Frontal cortex (tissue), 4 donors: Measurements from ENCODE around the gene CDC42BPB. TPM values are rescaled to one million over a fixed set of nuclear protein-coding genes. Genes with fewer than 3 reads are reported as not detected.

Source experiments
- DNase-seq, 2 donors: peaks; one replicate each; pipeline ENCODE4 v3.0.0; 2012; ENCODE audit warnings: low spot score in 2 of 2
- FAIRE-seq: peaks from 2 replicates; lab custom pipeline; 2012; peaks lifted over from hg19 to GRCh38; lab: Jason Lieb, UNC
- total RNA-seq: library from RNA; depleted of rRNA; stranded (reverse); fragments of >200 nt; gene quantifications from one replicate; pipeline ENCODE4 v1.2.3, GENCODE V29; 2014
- donor health status: control.
- donor health status: control.
- donor health status: control.

The CDC42BPB gene
- total RNA-seq, 1 donor from 2014 or later = 64.0 TPM

DNA sequence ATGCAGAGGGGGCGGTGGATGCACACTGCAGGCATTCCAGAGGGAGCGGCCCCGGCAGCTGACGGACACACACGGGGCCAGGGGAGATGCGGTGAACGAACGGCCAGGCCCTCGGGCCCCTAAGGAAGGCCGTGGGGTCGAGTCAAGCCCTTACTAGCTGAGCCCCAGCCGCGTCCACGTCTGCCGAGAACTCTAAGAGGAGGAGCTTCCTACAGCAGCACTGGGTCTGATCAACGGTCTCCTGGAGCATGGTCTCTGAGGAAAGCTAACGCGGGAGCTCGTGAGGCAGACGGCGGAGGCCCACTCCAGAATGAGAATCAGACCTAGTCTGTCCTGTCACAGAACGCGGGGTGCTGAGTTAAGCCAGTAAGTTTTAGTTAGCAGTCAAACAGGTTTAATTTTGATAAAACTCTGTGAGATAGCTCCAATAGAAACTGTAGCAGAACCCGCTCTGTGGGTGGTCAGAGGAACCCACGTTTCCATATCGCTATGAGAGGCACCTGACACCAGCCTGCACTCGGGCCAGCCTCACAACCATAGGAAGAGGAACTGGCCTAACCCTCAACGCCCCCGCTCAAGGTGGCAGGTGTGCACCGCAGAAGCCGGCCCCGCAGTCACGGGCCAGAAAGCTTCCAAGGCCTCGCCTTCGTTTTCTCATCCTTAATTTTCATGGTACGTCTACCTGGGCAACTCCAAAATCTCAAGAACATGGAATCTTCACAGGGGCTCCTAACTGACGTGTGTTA is 55.5 kb downstream of the CDC42BPB start:
- FAIRE-seq (no peak), DNase-seq (no peak)

DNA sequence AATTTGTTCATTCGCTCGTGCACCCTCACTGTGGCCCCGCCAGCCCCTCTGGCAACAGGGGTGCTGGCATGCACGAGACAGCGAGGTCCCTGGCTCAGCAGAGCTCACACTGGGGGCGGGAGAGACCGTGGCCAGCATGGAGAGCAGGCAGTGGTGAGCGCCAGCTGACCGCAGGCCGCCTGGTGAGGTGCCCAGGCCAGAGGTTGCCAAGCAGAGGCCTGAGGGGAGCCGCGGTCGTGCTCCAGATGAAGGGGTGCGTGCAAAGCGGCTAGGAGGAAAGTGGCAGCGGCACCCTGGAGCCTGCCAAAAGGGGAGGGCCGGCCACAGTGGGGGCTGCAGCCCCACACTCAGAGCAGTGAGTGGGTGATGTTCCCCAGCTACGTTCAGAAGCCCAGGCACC is 56.1 kb downstream of the CDC42BPB start:
- FAIRE-seq = no peak
- no peak for DNase-seq

DNA sequence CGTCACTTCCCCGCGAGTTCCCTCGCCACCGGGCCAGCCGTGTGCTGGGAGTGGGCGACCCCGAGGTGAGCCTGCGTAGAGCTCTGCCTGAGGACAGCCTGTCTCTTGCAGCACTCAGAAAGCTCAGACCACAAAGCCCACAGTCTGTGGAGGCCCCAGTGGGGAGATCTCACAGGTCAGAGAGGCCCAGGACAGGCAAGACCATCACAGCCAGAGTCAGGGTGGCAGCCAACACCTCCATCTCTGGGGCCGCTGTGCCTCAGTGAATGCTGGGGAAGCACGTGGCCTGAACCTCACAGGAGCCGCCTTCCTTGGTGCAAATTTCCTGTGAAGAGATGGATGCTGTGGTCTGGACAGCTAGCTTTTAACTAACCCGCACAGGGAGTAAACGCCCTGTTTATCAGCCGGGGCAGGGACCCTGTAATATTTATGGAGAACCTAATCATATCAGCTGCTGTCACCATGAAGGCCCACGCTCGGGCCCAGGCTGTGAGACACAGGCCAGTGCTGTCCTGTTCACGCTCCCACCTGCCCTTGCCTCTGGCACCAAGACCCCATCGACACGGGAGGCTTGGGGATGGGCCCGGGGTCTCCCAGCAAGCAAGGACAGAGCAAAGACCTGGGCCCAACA is 56.9 kb downstream of the CDC42BPB start:
- no peak for FAIRE-seq

DNA sequence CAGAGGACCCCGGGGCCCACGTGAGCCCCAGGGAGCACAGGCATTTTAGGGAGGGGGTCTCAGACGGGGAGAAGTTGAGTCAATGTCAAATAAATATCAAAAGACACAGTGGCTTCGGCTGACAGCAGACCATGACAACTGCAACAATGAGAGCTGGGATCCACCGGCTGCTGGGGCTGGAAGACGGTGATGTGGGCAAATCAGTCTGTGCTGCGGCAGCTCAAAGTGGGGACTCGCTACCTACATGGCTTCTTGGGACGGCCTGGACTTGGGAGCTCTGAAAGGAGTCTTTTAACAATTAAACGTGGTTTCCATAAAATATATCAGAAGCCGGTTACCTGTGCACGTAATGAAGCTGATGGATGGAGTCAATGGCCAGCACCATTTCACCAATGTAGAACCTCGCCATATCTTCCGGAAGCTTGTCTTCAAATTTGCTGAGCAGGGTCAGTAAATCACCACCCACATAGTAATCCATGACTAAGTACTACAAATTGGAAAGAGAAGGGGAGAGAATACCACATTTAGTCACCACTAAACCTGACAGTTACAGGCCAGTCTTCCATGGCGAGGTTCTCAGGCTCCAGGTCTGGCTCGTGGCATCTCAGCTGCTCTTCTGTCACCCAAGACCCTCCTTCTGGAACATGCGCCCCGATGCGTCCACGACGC is 58.0 kb downstream of the CDC42BPB start:
- DNase-seq (no peak), FAIRE-seq (no peak)

More for the DNA sequence above, 56.9 kb downstream of the CDC42BPB start:
- DNase-seq = no peak

DNA sequence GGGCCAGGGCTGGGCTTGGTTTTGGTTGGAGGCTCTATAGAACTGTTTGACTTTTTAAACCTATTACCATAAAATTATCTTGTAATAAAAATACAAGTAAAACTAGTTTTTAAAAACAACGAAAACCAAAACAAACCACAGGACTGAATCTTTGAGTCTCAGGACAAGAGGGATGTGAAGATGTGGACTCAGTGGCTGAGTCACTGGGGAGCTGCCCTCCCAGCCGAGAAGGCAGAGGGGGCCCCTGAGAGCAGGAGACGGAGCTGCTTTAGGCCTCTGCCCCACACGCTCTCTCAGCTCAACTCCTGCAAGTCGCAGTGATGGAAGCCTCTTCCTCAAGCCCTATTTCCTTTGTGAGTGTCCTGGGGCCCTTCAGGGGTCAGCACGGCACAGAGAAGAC is 59.0 kb downstream of the CDC42BPB start:
- no peak for FAIRE-seq
- no peak for DNase-seq

DNA sequence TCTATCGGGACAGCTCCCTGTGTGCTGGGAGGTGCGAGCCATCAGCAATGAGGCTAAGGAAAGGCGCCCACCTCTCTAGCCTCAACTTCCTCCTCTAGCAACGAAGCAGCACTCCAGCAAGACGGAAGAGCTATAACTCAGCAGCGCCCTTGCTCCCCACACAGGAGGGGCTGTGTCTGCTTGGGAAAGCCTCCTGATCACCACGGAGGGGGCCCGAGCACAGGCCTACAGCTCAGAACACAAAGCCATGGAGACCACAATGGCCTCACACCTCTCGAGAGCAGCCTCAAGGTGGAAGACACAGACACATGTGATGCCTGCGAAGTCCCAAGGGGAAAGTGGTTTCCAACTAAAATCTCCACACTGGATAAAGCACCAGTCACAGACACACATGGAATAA is 60.4 kb downstream of the CDC42BPB start:
- DNase-seq = no peak
- FAIRE-seq = no peak

DNA sequence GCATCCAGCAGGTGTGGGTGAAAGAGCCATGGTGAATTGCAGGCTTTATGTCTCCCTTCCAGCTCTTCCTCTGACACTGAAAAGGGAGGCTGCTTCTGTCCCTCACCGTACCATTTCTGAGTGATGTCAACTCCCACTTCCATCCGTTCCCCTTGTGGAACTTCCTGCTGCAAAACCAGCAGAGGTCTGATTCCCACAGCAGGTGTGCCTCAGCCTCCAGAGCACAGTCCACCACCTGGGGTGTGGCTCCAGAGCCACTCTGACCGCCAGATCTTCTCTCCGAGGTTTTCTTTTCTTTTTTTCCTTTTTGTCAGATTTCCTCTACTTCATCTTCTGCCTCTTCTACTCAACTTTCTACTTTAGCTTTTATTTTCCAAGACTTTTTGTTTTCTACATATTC is 62.7 kb downstream of the CDC42BPB start:
- no peak for DNase-seq
- no peak for FAIRE-seq

DNA sequence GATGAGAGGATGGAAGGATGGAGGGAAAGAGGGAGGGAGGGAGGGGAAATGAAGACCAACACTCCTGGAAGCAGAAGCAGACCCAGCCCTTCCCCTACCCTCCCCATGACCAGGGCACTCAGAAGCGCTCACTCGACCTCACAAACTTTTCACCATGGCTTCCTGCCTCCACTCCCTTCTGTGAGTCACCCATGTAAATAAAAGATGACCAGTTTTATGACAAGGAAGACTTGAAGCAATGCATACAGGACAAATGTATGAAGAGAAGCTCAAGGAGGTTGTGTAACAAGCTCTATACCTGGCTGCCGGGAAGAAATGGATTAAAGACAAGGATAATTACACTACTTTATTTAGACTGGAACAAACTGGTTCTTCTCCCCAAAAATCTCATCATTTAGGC is 63.8 kb downstream of the CDC42BPB start:
- DNase-seq (no peak), FAIRE-seq (no peak)

DNA sequence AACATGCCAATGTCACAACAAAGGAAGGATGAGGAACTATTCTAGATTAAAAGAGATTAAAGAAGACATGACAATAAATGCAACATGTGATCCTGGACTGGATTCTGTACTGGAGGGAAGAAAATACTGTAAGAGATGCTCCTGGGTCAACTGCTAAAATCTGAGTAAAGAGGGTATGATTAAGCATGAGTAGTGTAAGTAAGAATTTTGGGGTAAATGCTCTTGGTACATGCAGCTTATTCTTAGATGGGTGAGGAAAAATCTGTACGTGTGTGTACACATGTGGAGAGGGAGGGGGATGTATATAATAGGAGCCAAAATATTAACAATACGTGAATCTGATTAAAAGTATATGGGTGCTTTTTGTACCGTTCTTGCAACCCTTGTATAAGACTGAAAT is 66.0 kb downstream of the CDC42BPB start:
- DNase-seq = no peak
- FAIRE-seq = no peak

DNA sequence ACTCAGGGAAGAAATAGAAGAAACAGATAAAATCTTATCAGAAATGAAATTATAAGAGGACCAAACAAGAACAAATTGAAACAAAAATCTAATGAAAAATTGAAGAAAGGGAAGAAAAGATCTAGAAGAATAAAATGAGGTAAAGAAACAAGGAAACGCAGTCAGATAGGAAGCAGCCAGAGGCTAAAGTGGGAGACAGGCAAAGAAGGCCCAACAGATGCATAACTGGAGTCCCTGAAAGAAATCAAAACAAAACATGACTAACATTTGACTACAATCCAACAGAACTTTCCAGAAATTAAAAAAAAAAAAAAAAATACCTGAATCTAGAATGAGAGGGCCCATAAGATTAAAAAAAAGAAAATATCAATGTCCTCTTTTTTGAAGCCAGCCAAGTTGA is 69.3 kb downstream of the CDC42BPB start:
- DNase-seq (no peak), FAIRE-seq (no peak)

DNA sequence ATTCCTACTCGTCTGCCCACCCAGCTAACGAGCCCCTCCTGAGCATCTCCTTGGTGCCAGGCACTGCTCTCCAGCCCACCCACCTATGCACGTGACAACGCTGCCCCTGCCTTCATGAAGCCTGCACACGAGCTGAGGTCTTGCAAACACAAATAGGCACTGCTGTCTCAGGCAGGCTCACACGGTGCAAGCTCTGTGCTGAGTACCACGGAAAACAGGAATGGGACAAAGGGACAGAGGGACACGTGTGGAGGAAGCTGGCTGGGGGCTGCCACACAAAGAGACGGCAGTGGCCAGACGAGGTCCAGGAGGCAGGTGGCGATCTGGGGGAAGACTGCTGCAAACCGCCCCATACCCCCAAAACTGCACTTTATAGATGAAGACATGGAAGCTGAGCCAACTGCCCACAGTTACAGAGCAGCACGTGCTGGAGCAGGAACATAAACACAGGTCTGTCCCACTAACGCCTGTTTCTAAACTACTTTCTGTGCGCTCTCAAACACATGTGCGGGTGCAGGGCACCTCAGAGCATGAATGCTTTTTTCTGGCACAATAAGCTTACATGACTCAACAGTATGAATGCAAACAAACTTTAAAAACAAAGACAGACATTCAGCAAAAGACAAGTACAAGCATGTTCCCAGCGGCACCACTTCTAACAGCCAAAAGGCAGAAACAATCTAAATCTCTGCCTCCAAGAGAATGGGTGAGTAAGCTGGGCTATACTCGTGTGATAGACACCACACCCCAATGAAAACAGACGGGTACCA is 70.4 kb downstream of the CDC42BPB start:
- DNase-seq = no peak
- FAIRE-seq = no peak

DNA sequence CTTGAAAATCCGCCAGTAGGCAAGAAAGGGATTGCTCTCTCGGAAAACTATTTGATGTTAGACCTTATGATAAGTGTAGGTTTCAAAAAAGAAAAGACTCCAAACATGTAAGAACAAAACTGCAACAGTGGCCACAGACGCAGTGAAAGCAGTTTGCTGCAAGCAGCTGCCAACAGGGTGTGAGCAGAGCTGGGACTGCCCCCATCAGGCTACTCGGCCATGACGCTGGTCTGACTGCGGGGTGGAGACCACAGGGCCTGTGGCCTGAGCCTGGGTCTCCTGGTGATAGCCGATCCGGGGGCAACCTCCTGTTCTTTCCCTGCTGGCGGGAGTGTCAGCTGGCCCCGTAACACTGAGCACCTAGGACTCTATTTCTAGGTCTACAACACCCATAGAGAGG is 71.7 kb downstream of the CDC42BPB start:
- FAIRE-seq (no peak), DNase-seq (peak; percentile 45 to 51)

DNA sequence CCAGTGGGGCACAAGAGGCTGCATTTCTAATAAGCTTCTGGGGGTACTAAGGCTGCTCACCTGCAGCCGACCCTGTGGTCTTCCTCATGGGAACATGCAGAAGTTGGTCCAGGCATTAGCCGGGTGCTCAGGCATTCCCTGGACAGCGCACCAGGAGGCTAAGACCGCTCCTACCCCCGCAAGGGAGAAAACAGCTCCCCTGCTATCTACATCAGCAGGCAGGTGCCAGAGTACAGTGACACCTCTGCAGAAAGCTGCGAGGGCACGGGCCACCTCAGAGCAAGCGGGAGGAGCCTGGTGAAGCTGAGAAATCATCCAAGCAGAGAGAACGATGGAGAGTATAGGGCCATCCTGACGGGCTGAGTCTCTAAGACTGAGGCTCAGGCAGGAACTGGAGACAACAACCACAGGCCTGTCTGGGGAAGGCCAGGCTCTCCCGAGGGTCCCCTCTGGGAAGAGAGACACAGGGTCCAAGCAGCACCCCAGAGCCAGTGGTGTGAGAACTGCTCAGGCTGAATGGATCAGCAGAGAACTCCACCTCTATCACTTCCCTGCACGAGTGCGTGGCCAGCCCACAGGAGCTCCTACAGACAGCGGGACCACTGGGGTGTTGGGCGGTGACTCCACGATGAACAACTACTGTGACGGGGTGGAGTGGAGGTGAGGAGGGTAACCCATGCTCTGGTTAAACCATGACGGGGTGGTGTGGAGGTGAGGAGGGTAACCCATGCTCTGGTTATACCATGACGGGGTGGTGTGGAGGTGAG is 72.8 kb downstream of the CDC42BPB start:
- FAIRE-seq = no peak
- DNase-seq = no peak

DNA sequence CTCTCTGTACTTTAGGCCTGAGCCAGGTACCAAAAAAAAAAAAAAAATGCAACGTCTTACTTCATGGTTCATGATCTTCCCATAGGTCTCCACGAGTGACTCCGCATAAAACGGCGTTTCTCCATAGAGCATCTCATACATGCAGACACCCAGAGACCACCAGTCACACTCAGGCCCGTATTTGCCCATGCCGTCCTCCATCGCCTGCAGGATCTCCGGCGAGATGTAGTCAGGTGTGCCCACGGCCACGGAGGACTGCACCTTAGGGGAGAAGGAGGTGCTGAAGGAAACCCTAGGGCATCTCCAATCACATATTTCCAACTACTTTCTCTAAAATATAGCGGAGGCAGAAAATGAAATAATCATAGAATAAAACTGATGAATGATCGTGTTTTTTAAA is 73.9 kb downstream of the CDC42BPB start:
- DNase-seq = no peak
- FAIRE-seq = no peak

DNA sequence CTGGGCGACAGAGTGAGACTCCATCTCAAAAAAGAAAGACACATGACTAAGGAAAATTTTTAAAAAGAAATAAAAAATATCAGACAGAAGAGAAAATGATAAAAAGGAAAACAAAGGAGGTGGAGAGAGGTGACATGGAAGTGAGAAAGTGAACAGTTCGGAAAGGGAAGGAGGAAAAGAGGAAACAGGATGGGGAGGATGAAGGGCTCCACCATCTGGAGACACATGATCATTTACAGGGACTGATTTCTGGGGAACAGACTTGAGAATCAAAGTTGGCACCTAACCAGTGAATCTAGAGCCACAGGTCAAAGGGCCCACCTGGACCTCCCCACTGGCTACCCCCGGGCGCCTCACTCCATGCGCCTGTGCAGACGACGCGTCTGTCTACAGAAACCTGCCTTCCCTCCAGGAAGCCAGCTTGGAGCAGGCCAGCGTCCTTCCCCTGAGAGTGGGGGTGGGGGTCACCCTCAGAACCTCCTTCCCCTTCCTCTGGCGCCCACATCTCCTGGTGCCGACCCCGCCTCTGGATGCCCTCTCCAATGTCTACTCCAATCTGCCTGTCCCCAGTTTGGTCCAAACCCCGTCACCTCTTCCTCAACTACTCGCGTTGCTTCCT is 74.4 kb downstream of the CDC42BPB start:
- DNase-seq (no peak), FAIRE-seq (no peak)

DNA sequence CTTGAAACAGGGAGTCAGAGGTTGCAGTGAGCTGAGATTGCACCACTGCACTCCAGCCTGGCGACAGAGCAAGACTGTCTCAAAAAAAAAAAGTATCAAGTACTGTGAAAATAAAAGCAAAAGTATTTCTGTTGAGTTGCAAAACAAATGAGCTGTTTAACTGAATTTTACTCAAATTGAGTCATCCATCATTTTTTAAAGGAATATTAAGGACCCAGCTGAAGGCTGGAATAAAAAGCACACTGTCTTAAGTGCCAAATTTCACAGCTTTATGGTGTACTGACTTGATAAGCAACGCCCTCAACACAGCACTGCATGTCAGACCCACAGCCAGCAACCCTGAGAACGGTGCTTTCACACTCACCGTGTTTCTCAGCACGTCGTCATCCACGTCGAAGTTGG is 76.9 kb downstream of the CDC42BPB start:
- DNase-seq (no peak), FAIRE-seq (no peak)

DNA sequence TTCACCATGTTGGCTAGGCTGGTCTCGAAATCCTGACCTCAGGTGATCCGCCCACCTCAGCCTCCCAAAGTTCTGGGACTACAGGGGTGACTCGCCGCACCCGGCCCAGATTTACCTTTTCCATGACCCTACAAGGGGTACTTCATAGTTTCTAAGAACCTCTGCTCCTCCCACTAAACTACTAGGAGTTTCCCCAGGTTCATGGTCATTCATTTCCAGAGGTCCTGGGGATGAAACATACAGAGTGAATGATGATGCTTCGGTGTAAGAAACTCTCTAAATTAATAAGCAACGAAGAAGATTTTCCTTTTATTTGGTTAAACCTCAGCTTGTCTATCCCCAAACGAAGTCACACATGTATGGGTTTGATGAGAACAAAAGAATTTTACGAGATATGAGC is 77.9 kb downstream of the CDC42BPB start:
- DNase-seq = no peak
- FAIRE-seq = no peak

DNA sequence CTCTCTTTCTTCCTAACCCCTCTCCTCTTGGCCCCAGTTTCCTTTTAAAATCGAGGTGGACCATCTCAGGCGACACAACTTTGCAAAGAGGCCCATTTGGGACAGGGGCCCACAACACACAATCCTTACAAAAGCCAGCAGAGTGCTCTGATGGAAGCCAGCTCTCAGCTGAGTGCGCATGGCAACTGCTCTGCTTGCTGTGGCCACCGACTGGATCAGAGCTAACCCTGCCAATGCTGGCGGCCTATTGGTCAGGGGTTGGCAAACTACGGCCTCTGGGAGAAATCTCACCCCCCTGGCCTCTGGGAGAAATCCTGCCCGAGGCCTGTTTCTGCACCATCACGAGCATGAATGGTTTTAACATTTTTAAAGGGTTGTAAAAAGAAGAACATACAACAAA is 79.9 kb downstream of the CDC42BPB start:
- no peak for FAIRE-seq
- DNase-seq = no peak

DNA sequence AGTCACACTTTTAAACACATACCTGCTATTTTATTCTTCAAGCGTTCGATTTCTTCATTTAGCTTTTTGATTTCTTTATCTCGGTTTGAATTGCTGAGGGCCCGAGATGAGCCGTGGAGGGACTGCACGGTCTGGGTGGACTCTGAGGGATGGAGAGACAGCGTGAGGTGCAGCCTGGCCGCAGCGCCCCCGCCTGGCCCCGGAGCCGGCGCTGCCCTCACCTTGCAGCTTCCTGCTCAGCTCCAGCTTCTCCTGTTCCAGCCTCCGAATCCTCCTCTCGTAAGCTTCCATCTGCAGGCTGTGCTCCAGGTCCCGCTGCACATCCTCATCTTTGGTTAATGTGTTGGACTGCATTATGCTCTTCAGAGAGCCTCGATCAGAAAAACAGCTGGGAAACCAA is 81.7 kb downstream of the CDC42BPB start:
- no peak for FAIRE-seq
- no peak for DNase-seq
